Peyer's patch (tissue), 4 donors: Measurements from ENCODE around the gene GTF2A2. TPM values are rescaled to one million over a fixed set of nuclear protein-coding genes. Genes with fewer than 3 reads are reported as not detected.

Source experiments
- DNase-seq, 3 donors: peaks; one replicate each; pipeline ENCODE4 v3.0.0-alpha.2; 2017 to 2019
- H3K27ac ChIP-seq, 4 donors: fragments of 200-600 bp; sonication (generic); one replicate each; pipeline ENCODE4 v1.5.1; 2016 to 2019
- H3K27me3 ChIP-seq, 2 donors: fragments of 200-600 bp; sonication (generic); one replicate each; pipeline ENCODE4 v1.5.1; 2019
- H3K36me3 ChIP-seq, 3 donors: fragments of 200-600 bp; sonication (generic); one replicate each; pipeline ENCODE4 v1.5.1; 2016 to 2019
- H3K4me1 ChIP-seq, 4 donors: fragments of 200-600 bp; sonication (generic); one replicate each; pipeline ENCODE4 v1.5.1; 2016 to 2019
- H3K4me3 ChIP-seq, 4 donors: fragments of 200-600 bp; sonication (generic); 1 replicate in 3 of 4; 2 replicates in 1 of 4; pipeline ENCODE4 v1.5.1; 2016 to 2019; ENCODE audit warnings: mild to moderate bottlenecking in 1 of 4
- H3K9me3 ChIP-seq, 4 donors: fragments of 200-600 bp; sonication (generic); one replicate each; pipeline ENCODE4 v1.5.1; 2016 to 2019; ENCODE audit warnings: mild to moderate bottlenecking in 1 of 4
- POLR2A ChIP-seq, 2 donors: fragments of 450-650 bp; IDR thresholded peaks; one replicate each; pipeline ENCODE4 v1.5.1; 2017; ENCODE audit warnings: antibody characterized with exemption in 2 of 2, mild to moderate bottlenecking in 2 of 2, moderate library complexity in 2 of 2
- total RNA-seq, 4 donors: library from RNA; depleted of rRNA; stranded (reverse); fragments of >200 nt; gene quantifications; one replicate each; pipeline ENCODE4 v1.1.0, GENCODE V29; 2016
- TF ChIP-seq, protein P1 (sequence below), 6 experiments: fragments of 450-650 bp in 4 of 6; fragments of 200-600 bp in 2 of 6; sonication (generic) in 1 of 6; IDR thresholded peaks; one replicate each; pipeline ENCODE4 v1.5.1; 2017 to 2019; ENCODE audit warnings: antibody characterized with exemption in 6 of 6, mild to moderate bottlenecking in 3 of 6, moderate library complexity in 1 of 6

GTF2A2 gene
- total RNA-seq, 4 donors from 2014 or later: 18.8 to 75.1 (median 22.9) TPM

DNA sequence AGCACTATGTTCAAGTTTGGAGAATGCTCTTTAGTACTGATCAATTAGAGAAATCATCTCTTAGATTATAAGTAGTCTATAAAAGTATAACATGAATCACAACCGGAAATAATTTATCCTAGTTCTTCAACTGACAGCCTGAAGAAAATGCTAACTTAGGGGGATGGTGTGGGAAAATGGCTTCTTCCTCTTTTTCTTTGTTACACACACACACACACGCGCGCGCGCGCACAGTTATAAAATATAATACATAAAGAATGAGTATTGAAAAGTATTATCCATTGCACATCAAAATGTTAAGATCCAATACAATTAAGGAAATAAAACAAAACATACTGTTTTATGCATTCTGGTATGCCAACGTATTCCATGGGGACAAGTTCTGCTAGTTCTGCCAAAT is 11.2 kb upstream of the GTF2A2 start:
- Histone ChIP-seq H3K27me3 (no peaks in the 10 kb centered on the region), H3K27ac (no peak overlapping the region), H3K36me3 (peaks cover 0 to 97% (median 0%) of the 10 kb centered on the region in 3 donors), H3K4me1 (no peaks in the 10 kb centered on the region), H3K9me3 (no peaks in the 10 kb centered on the region), H3K4me3 (no peak overlapping the region)
- no peak for TF ChIP-seq POLR2A (IDR thresholded peaks at IDR 0.05)
- TF ChIP-seq, protein P1, sequence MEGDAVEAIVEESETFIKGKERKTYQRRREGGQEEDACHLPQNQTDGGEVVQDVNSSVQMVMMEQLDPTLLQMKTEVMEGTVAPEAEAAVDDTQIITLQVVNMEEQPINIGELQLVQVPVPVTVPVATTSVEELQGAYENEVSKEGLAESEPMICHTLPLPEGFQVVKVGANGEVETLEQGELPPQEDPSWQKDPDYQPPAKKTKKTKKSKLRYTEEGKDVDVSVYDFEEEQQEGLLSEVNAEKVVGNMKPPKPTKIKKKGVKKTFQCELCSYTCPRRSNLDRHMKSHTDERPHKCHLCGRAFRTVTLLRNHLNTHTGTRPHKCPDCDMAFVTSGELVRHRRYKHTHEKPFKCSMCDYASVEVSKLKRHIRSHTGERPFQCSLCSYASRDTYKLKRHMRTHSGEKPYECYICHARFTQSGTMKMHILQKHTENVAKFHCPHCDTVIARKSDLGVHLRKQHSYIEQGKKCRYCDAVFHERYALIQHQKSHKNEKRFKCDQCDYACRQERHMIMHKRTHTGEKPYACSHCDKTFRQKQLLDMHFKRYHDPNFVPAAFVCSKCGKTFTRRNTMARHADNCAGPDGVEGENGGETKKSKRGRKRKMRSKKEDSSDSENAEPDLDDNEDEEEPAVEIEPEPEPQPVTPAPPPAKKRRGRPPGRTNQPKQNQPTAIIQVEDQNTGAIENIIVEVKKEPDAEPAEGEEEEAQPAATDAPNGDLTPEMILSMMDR (IDR thresholded peaks at IDR 0.05): no peak
- no peak for DNase-seq

GRCh38 chr15:59662260-59662659 is 4.9 kb upstream of the GTF2A2 start:
- H3K27ac ChIP-seq: no peak overlapping the region
- H3K9me3 ChIP-seq: no peaks in the 10 kb centered on the region
- no peak for DNase-seq
- TF ChIP-seq POLR2A (IDR thresholded peaks at IDR 0.05): no peak
- TF ChIP-seq, protein P1 (IDR thresholded peaks at IDR 0.05): no peak
- no peaks in the 10 kb centered on the region for H3K27me3 ChIP-seq
- H3K4me3 ChIP-seq: no peak overlapping the region
- H3K36me3 ChIP-seq: peaks cover 0 to 57% (median 0%) of the 10 kb centered on the region in 3 donors
- H3K4me1 ChIP-seq: peaks cover 0 to 10% (median 0%) of the 10 kb centered on the region in 4 donors

GRCh38 chr15:59659366-59659765 is 2.1 kb upstream of the GTF2A2 start:
- no peak overlapping the region for H3K4me3 ChIP-seq
- H3K4me1 ChIP-seq: peaks cover 0 to 25% (median 2%) of the 10 kb centered on the region in 4 donors
- TF ChIP-seq, protein P1 (IDR thresholded peaks at IDR 0.05): no peak
- TF ChIP-seq POLR2A (IDR thresholded peaks at IDR 0.05): no peak
- no peaks in the 10 kb centered on the region for H3K27me3 ChIP-seq
- H3K27ac ChIP-seq: no peak overlapping the region
- no peaks in the 10 kb centered on the region for H3K9me3 ChIP-seq
- no peak for DNase-seq
- peaks cover 0 to 29% (median 0%) of the 10 kb centered on the region in 3 donors for H3K36me3 ChIP-seq

- DNase-seq: peak in 1 of 3 donors; percentile 49
- no peak for TF ChIP-seq POLR2A (IDR thresholded peaks at IDR 0.05)
- TF ChIP-seq, protein P1 (IDR thresholded peaks at IDR 0.05): no peak
- Histone ChIP-seq H3K36me3 (peaks cover 0 to 15% (median 0%) of the 10 kb centered on the region in 3 donors), H3K4me3 (peak overlapping the region; percentile 87 to 94 (median 90)), H3K9me3 (no peaks in the 10 kb centered on the region), H3K27me3 (no peaks in the 10 kb centered on the region), H3K4me1 (peaks cover 0 to 25% (median 2%) of the 10 kb centered on the region in 4 donors), H3K27ac (peak overlapping the region; percentile 83 to 87 (median 87))
Measured at GRCh38 chr15:59657635-59658125, 365 bp upstream of the GTF2A2 start.

DNA sequence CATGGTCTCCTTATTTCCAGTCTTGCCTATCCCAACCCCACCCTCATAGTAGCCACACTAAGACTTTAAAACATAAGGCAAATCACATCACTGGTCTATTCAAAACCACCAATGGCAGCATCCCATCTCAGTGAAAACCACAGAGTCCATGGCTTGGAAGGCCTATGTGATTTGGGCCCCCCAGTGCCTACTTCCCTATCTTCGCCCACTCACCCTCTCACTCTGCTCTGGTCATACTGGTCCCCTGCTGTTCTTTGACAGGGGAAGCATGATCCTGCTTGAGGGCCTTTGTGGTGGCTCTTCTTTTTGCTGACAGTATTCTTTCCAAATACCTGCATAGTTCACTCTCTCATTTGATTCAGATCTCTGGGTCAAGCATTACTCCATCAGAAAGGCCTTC is 3.3 kb downstream of the GTF2A2 start:
- H3K36me3 ChIP-seq: peaks cover 0 to 31% (median 0%) of the 10 kb centered on the region in 3 donors
- H3K9me3 ChIP-seq: no peaks in the 10 kb centered on the region
- no peaks in the 10 kb centered on the region for H3K27me3 ChIP-seq
- TF ChIP-seq POLR2A (IDR thresholded peaks at IDR 0.05): no peak
- TF ChIP-seq, protein P1 (IDR thresholded peaks at IDR 0.05): no peak
- no peak overlapping the region for H3K4me3 ChIP-seq
- peaks cover 0 to 20% (median 2%) of the 10 kb centered on the region in 4 donors for H3K4me1 ChIP-seq
- no peak overlapping the region for H3K27ac ChIP-seq
- DNase-seq: no peak
